HEK293 (cell line): ENCODE measurements around the gene OR52R1.

ENCODE experiments used
- CTCF ChIA-PET: fragments of 350-600 bp; formaldehyde crosslinking; extraction: SDS; loops from one replicate; lab custom pipeline; 2021; ENCODE audit warnings: antibody characterized with exemption; lab: Yijun Ruan, JAX
- POLR2A ChIA-PET: fragments of 300-600 bp; formaldehyde crosslinking; extraction: SDS; loops from one replicate; lab custom pipeline; 2020; ENCODE audit warnings: antibody characterized with exemption, inconsistent platforms; lab: Yijun Ruan, JAX
- H3K27ac ChIP-seq: fragments of 200-500 bp; sonication (Bioruptor generic); 2 replicates; pipeline ENCODE4 v1.5.1; 2014; ENCODE audit warnings: low read depth, low read length, control low read depth, inconsistent platforms; ENCODE audit errors: extremely low read depth
- H3K36me3 ChIP-seq, 2 experiments: fragments of 200-500 bp in 1 of 2; sonication (Bioruptor generic) in 1 of 2; 1 replicate in 1 of 2; 2 replicates in 1 of 2; pipeline ENCODE4 v1.5.1; 2014 to 2017; ENCODE audit warnings: inconsistent platforms in 2 of 2, low read length in 2 of 2; ENCODE audit not compliant: control insufficient read depth in 2 of 2, insufficient read depth in 1 of 2
- H3K4me1 ChIP-seq: fragments of 200-500 bp; sonication (Bioruptor generic); 2 replicates; pipeline ENCODE4 v1.5.1; 2014; ENCODE audit warnings: mild to moderate bottlenecking, low read length, inconsistent platforms; ENCODE audit not compliant: control insufficient read depth, insufficient read depth
- H3K4me3 ChIP-seq: 2 replicates; pipeline ENCODE4 v1.5.1; 2011; ENCODE audit warnings: low read depth, mild to moderate bottlenecking, control low read depth, low read length, moderate library complexity
- H3K9me3 ChIP-seq: fragments of 200-500 bp; sonication (Bioruptor generic); 2 replicates; pipeline ENCODE4 v1.5.1; 2014; ENCODE audit warnings: low read depth, low read length, inconsistent platforms; ENCODE audit not compliant: control insufficient read depth, insufficient read depth
- HOXC10 ChIP-seq: sonication (generic); formaldehyde crosslinking; IDR thresholded peaks from 2 replicates; pipeline ENCODE4 v1.8.1; 2023; ENCODE audit warnings: mild to moderate bottlenecking, missing genetic modification reagents
- IKZF3 ChIP-seq: fragments of 450-650 bp; IDR thresholded peaks from 2 replicates; pipeline ENCODE4 v1.5.0; 2018; ENCODE audit warnings: missing biosample characterization, mild to moderate bottlenecking, missing genetic modification characterization, moderate library complexity
- INSM2 ChIP-seq: fragments of 450-650 bp; formaldehyde crosslinking; IDR thresholded peaks from 2 replicates; pipeline ENCODE4 v1.5.1; 2016; ENCODE audit warnings: missing biosample characterization, missing genetic modification characterization
- KLF1 ChIP-seq: fragments of 450-650 bp; formaldehyde crosslinking; IDR thresholded peaks from 2 replicates; pipeline ENCODE4 v1.5.1; 2016; ENCODE audit warnings: missing biosample characterization, missing genetic modification characterization
- OVOL3 ChIP-seq: fragments of 450-650 bp; formaldehyde crosslinking; IDR thresholded peaks from 2 replicates; pipeline ENCODE4 v1.5.1; 2016; ENCODE audit warnings: missing biosample characterization, missing genetic modification characterization
- ZBTB26 ChIP-seq: fragments of 450-650 bp; formaldehyde crosslinking; optimal IDR thresholded peaks from 2 replicates; pipeline ENCODE3; 2016; ENCODE audit warnings: missing biosample characterization, mild to moderate bottlenecking, missing genetic modification characterization
- ZBTB48 ChIP-seq: fragments of 450-650 bp; formaldehyde crosslinking; IDR thresholded peaks from 2 replicates; pipeline ENCODE4 v1.5.1; 2016; ENCODE audit warnings: missing biosample characterization, missing genetic modification characterization
- ZFP37 ChIP-seq: fragments of 450-650 bp; formaldehyde crosslinking; IDR thresholded peaks from 2 replicates; pipeline ENCODE4 v1.5.1; 2016; ENCODE audit warnings: missing biosample characterization, missing genetic modification characterization
- ZIC2 ChIP-seq: fragments of 450-650 bp; formaldehyde crosslinking; IDR thresholded peaks from 2 replicates; pipeline ENCODE4 v1.5.1; 2016; ENCODE audit warnings: missing biosample characterization, missing genetic modification characterization
- ZNF121 ChIP-seq: fragments of 450-650 bp; formaldehyde crosslinking; IDR thresholded peaks from 2 replicates; pipeline ENCODE4 v1.5.1; 2016; ENCODE audit warnings: missing biosample characterization, missing genetic modification characterization
- ZNF140 ChIP-seq: fragments of 450-650 bp; formaldehyde crosslinking; IDR thresholded peaks from 2 replicates; pipeline ENCODE4 v1.5.1; 2016; ENCODE audit warnings: missing biosample characterization, missing genetic modification characterization
- ZNF174 ChIP-seq: fragments of 450-650 bp; formaldehyde crosslinking; IDR thresholded peaks from 2 replicates; pipeline ENCODE4 v1.5.0; 2017; ENCODE audit warnings: missing biosample characterization, mild to moderate bottlenecking, missing genetic modification characterization
- ZNF18 ChIP-seq: fragments of 450-650 bp; formaldehyde crosslinking; IDR thresholded peaks from 2 replicates; pipeline ENCODE4 v1.5.1; 2016; ENCODE audit warnings: missing biosample characterization, missing genetic modification characterization
- ZNF184 ChIP-seq: fragments of 450-650 bp; IDR thresholded peaks from 2 replicates; pipeline ENCODE4 v1.5.1; 2018; ENCODE audit warnings: missing biosample characterization, mild to moderate bottlenecking, missing genetic modification characterization
- ZNF19 ChIP-seq: fragments of 450-650 bp; formaldehyde crosslinking; IDR thresholded peaks from 2 replicates; pipeline ENCODE4; 2016; ENCODE audit warnings: missing biosample characterization, missing genetic modification characterization, low read depth
- ZNF416 ChIP-seq: fragments of 450-650 bp; formaldehyde crosslinking; IDR thresholded peaks from 2 replicates; pipeline ENCODE4 v1.5.1; 2016; ENCODE audit warnings: missing biosample characterization, missing genetic modification characterization
- ZNF449 ChIP-seq: fragments of 450-650 bp; formaldehyde crosslinking; IDR thresholded peaks from 2 replicates; pipeline ENCODE4 v1.5.1; 2017; ENCODE audit warnings: missing biosample characterization, mild to moderate bottlenecking, missing genetic modification characterization, moderate library complexity
- ZNF664 ChIP-seq: fragments of 450-650 bp; formaldehyde crosslinking; IDR thresholded peaks from 2 replicates; pipeline ENCODE4 v1.5.1; 2016; ENCODE audit warnings: missing biosample characterization, missing genetic modification characterization
- ZNF670 ChIP-seq: fragments of 450-650 bp; formaldehyde crosslinking; IDR thresholded peaks from 2 replicates; pipeline ENCODE4 v1.5.1; 2016; ENCODE audit warnings: missing biosample characterization, missing genetic modification characterization, low read depth
- ZNF704 ChIP-seq: fragments of 450-650 bp; formaldehyde crosslinking; IDR thresholded peaks from 2 replicates; pipeline ENCODE4 v1.5.1; 2016; ENCODE audit warnings: missing biosample characterization, missing genetic modification characterization
- ZNF777 ChIP-seq: fragments of 450-650 bp; formaldehyde crosslinking; IDR thresholded peaks from 2 replicates; pipeline ENCODE4 v1.5.1; 2017; ENCODE audit warnings: missing biosample characterization, missing genetic modification characterization, borderline replicate concordance
- TF ChIP-seq, protein P1 (sequence below): fragments of 450-650 bp; formaldehyde crosslinking; IDR thresholded peaks from 2 replicates; pipeline ENCODE4 v1.5.1; 2016; ENCODE audit warnings: missing biosample characterization, missing genetic modification characterization, borderline replicate concordance

OR52R1 gene

GRCh38 chr11:4839851-4840549 lies 35.8 kb upstream of the OR52R1 start (continued):
- TF ChIP-seq INSM2 (tag by site-specific recombination) = no peak
- no peak for TF ChIP-seq ZNF416 (tag by site-specific recombination)
- TF ChIP-seq ZNF140 = no peak
- TF ChIP-seq ZBTB48 (tag by site-specific recombination) = no peak
- TF ChIP-seq ZBTB26 (tag by site-specific recombination) = no peak
- TF ChIP-seq ZNF19 = no peak
- no peak for TF ChIP-seq ZIC2 (tag by site-specific recombination)
- TF ChIP-seq ZNF664 (tag by site-specific recombination) = no peak
- TF ChIP-seq ZNF704 (tag by site-specific recombination) = no peak
- no peak for TF ChIP-seq OVOL3 (tag by site-specific recombination)
- no peak for TF ChIP-seq ZNF174 (tag by site-specific recombination)

GRCh38 chr11:4830909-4831308 lies 26.7 kb upstream of the OR52R1 start:
- POLR2A ChIA-PET = no interaction called here
- no peak overlapping the region for H3K27ac ChIP-seq
- TF ChIP-seq ZNF184 (tag by site-specific recombination) = no peak
- TF ChIP-seq, protein P1, sequence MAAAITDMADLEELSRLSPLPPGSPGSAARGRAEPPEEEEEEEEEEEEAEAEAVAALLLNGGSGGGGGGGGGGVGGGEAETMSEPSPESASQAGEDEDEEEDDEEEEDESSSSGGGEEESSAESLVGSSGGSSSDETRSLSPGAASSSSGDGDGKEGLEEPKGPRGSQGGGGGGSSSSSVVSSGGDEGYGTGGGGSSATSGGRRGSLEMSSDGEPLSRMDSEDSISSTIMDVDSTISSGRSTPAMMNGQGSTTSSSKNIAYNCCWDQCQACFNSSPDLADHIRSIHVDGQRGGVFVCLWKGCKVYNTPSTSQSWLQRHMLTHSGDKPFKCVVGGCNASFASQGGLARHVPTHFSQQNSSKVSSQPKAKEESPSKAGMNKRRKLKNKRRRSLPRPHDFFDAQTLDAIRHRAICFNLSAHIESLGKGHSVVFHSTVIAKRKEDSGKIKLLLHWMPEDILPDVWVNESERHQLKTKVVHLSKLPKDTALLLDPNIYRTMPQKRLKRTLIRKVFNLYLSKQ (tag by site-specific recombination) = no peak
- TF ChIP-seq ZFP37 = no peak
- no peak for TF ChIP-seq IKZF3 (tag by site-specific recombination)
- TF ChIP-seq ZNF670 (tag by site-specific recombination) = no peak
- no peak for TF ChIP-seq ZNF121
- TF ChIP-seq ZNF777 (tag by site-specific recombination) = no peak
- TF ChIP-seq HOXC10 = no peak
- TF ChIP-seq ZNF18 = no peak
- no peak for TF ChIP-seq ZNF449 (tag by site-specific recombination)
- no peak for TF ChIP-seq KLF1 (tag by site-specific recombination)
- H3K4me1 ChIP-seq = no peaks in the 10 kb centered on the region
- no peaks in the 10 kb centered on the region for H3K36me3 ChIP-seq
- no peaks in the 10 kb centered on the region for H3K9me3 ChIP-seq
- no peak overlapping the region for H3K4me3 ChIP-seq
- CTCF ChIA-PET = interaction anchor here (0.6 to 1.6 kb wide), 3 partner anchors 105 to 1875 kb away, joined by 3 to 4 read pairs (median 3); no protein-coding TSS in a partner anchor
